ENCODE results near the gene ARPC3.
"Not testable (repeated sequence)": the region's sequence is repeated elsewhere in the genome, so short reads cannot be mapped to it uniquely, and the experiment has no call there.

Gene ARPC3

GRCh38 chr12:110451263-110451662 lies 1.1 kb upstream of the ARPC3 start:
- no peak for DNase-seq
- TF ChIP-seq, protein P1, sequence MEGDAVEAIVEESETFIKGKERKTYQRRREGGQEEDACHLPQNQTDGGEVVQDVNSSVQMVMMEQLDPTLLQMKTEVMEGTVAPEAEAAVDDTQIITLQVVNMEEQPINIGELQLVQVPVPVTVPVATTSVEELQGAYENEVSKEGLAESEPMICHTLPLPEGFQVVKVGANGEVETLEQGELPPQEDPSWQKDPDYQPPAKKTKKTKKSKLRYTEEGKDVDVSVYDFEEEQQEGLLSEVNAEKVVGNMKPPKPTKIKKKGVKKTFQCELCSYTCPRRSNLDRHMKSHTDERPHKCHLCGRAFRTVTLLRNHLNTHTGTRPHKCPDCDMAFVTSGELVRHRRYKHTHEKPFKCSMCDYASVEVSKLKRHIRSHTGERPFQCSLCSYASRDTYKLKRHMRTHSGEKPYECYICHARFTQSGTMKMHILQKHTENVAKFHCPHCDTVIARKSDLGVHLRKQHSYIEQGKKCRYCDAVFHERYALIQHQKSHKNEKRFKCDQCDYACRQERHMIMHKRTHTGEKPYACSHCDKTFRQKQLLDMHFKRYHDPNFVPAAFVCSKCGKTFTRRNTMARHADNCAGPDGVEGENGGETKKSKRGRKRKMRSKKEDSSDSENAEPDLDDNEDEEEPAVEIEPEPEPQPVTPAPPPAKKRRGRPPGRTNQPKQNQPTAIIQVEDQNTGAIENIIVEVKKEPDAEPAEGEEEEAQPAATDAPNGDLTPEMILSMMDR (IDR thresholded peaks at IDR 0.05; ENCODE audit: low read depth, low read length, missing control alignments) = no peak
- Histone ChIP-seq H3K36me3 (replicated peaks) (peaks cover 13% of the 10 kb centered on the region), H3K27me3 (replicated peaks) (no peaks in the 10 kb centered on the region), H3K27ac (no peak overlapping the region), H3K4me3 (ENCODE audit: low read depth, low read length) (no peak overlapping the region)
- in situ Hi-C loops (cut with HindIII; ENCODE audit: low pct_ligation_motif_present, low sequenced_read_pairs) = no loop called here

DNA sequence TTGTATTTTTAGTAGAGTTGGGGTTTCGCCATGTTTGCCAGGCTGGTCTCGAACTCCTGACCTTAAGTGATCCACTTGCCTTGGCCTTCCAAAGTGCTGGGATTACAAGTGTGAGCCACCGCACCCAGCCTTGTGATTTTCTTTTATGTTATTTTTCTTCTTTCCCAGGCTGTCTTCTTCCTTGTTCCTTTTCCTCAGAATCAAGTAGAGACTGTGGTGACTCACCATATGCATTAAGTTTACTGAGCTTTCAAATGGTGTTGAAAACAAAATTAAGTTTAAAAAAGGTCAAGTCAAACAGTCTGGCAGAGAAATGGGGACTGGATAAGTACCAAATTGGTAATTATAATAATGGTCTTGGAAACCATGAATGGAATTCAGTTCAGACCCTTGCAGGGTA lies 5.7 kb downstream of the ARPC3 start:
- no peak for DNase-seq
- Histone ChIP-seq H3K27me3 (replicated peaks) (no peaks in the 10 kb centered on the region), H3K4me3 (ENCODE audit: low read depth, low read length) (no peak overlapping the region), H3K27ac (no peak overlapping the region), H3K36me3 (replicated peaks) (peaks cover 51% of the 10 kb centered on the region)
- in situ Hi-C loops (cut with HindIII; ENCODE audit: low pct_ligation_motif_present, low sequenced_read_pairs) = no loop called here
- TF ChIP-seq, protein P1 (IDR thresholded peaks at IDR 0.05; ENCODE audit: low read depth, low read length, missing control alignments) = no peak

- peak overlapping the region; percentile 30 for H3K27ac ChIP-seq
- peaks cover 60% of the 10 kb centered on the region for H3K36me3 ChIP-seq (replicated peaks)
- H3K27me3 ChIP-seq (replicated peaks) = no peaks in the 10 kb centered on the region
- in situ Hi-C loops (cut with HindIII; ENCODE audit: low pct_ligation_motif_present, low sequenced_read_pairs) = no loop called here
- DNase-seq = no peak
- TF ChIP-seq, protein P1 (IDR thresholded peaks at IDR 0.05; ENCODE audit: low read depth, low read length, missing control alignments) = no peak
- H3K4me3 ChIP-seq (ENCODE audit: low read depth, low read length) = no peak overlapping the region
These were observed 13.9 kb downstream of the ARPC3 start for GRCh38 chr12:110436231-110436630.

- Histone ChIP-seq H3K36me3 (replicated peaks) (peaks cover 26% of the 10 kb centered on the region), H3K27ac (no peak overlapping the region), H3K4me3 (ENCODE audit: low read depth, low read length) (peak overlapping the region; percentile 49), H3K27me3 (replicated peaks) (no peaks in the 10 kb centered on the region)
- no peak for DNase-seq
- TF ChIP-seq, protein P1 (IDR thresholded peaks at IDR 0.05; ENCODE audit: low read depth, low read length, missing control alignments) = no peak
- in situ Hi-C loops (cut with HindIII; ENCODE audit: low pct_ligation_motif_present, low sequenced_read_pairs) = no loop called here
These were observed 18.1 kb downstream of the ARPC3 start for GRCh38 chr12:110431957-110432587.

DNA sequence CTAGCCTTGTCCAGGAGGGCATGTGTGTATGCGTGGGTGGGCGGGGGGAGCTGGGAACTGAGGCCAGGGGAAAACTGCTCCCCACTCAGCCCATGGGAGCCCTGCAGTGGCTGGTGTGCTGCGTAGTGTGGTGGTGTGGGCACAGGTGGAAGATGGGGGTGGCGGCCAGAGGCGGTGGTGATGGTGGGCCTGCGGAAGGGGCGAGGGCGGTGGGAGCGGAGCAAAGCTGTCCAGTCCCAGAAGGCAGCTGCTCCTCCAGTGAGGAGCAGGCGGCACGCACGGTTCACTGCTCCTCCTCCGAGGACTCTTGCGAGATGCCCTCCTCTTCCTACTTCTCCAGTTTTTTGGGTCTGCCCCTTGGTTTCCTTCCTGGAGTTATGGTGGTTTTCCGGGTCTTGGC lies 20.5 kb downstream of the ARPC3 start:
- DNase-seq; H3K4me3 ChIP-seq (ENCODE audit: low read depth, low read length): not testable (repeated sequence)

DNA sequence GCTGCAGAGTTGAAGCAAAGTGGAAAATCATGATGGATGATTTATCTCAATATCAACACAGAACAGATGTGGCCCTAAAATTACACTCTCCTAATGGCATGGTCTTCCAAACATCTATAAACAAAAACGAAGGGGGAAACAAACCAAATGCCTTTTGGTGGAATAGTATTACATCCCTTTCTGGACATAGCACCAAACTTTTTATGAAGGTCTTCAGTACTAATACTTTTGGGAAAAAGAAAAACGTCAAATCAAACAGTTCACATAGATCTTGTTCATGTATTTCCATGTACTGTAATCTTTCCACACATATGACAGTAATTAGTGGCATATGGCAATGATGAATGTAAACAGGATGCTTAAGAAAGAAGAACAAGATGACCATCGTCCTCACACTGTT lies 23.7 kb downstream of the ARPC3 start:
- TF ChIP-seq, protein P1 (IDR thresholded peaks at IDR 0.05; ENCODE audit: low read depth, low read length, missing control alignments) = no peak
- no peak overlapping the region for H3K27ac ChIP-seq
- in situ Hi-C loops (cut with HindIII; ENCODE audit: low pct_ligation_motif_present, low sequenced_read_pairs) = no loop called here
- no peak overlapping the region for H3K4me3 ChIP-seq (ENCODE audit: low read depth, low read length)
- H3K27me3 ChIP-seq (replicated peaks) = no peaks in the 10 kb centered on the region
- DNase-seq = no peak
- H3K36me3 ChIP-seq (replicated peaks) = no peaks in the 10 kb centered on the region

More for the DNA sequence above, 20.5 kb downstream of the ARPC3 start:
- H3K27ac ChIP-seq; in situ Hi-C loops (cut with HindIII; ENCODE audit: low pct_ligation_motif_present, low sequenced_read_pairs); H3K27me3 ChIP-seq (replicated peaks); H3K36me3 ChIP-seq (replicated peaks): not testable (repeated sequence)

All from brain microvascular endothelial cell (primary cell).